Measurements from ENCODE around the gene SCN8A. TPM values are rescaled to one million over a fixed set of nuclear protein-coding genes. Genes with fewer than 3 reads are reported as not detected.
"Not testable (repeated sequence)": the region's sequence is repeated elsewhere in the genome, so short reads cannot be mapped to it uniquely, and the experiment has no call there.

SCN8A gene
- total RNA-seq (under 1 TPM; 0.26 to 0.29 TPM), polyA plus RNA-seq (ENCODE audit: insufficient read length in 6 of 6) (1 to 10 TPM; 1.3 to 3.3 (median 1.5) TPM)
- long read RNA-seq, donor 1, result 0 reads
- long read RNA-seq, donor 2, result 0 reads
- long read RNA-seq, donor 3, result 0 reads
- long read RNA-seq, donor 4, result 0 reads
- long read RNA-seq, donor 5, result 0 reads
- long read RNA-seq, donor 6, result 0 reads
- long read RNA-seq, donor 7, result 0 reads
- long read RNA-seq, donor 8, result 0 reads
- long read RNA-seq, donor 9, result 0 reads
- long read RNA-seq, donor 10, result 0 reads
- long read RNA-seq, donor 11, result 0 reads
- long read RNA-seq, donor 12, result 0 reads

DNA sequence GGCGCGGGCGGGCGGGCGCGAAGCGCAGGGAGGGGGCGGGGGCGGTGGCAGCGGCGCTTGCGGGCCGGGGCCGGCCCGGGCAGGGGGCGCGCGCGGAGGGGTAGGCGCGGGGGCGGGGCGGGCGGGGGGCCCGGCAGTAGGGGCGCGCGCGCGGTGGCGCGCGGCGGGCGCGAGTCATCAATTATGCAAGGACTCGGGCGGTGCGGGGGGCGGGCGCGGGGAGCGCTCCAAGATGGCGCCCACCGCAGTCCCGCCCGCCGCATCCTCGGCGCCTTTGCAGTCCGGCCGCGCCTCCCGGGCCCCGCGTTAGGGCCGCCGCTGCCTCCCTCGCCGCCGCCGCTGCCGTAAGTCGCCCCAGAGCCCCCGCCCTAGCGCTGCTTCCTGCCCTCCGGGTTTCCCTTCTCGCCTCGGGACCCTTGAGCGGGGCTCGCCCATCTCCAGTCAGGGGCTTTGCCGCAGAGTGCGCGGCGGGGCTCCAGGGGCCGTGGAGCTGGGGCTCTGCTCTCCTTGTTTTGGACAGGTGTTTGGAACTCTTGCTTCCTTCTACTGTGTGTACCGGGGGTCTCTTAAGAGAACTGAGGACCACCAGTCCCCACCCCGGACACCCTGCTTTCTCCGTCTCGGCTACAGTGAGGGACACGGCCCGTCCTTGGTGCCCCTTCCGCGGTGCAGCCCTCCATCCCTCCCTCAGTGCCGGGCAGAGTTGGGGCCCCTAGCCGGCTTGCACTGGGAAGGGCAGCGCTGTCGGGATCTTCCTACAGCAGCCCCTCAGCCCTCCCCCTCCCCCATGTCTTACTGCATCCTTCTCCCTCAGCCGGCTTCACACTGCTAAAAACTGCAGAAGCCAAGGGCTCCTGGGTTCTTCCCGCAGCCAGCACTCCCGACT lies at the start of gene SCN8A:
SCN8A (plus strand) TSS at position 218 of the 886 bp plus-strand sequence. CDS start 71,585 bp downstream, outside the sequence.
- intact Hi-C loops (cut with DNase I), result no loop called here
- H3K27ac ChIP-seq, result no peak within 1 kb of the TSS
- peak within 1 kb of the TSS; percentile 21 to 50 for H3K4me3 ChIP-seq
- peaks cover 44 to 86% of the 10 kb centered on the region in 2 donors for H3K27me3 ChIP-seq
- DNase-seq (peak in 2 of 4 donors; percentile 45 to 76), ATAC-seq (peak; percentile 39)
- H3K9me3 ChIP-seq, result no peaks in the 10 kb centered on the region
- TF ChIP-seq, protein P1, sequence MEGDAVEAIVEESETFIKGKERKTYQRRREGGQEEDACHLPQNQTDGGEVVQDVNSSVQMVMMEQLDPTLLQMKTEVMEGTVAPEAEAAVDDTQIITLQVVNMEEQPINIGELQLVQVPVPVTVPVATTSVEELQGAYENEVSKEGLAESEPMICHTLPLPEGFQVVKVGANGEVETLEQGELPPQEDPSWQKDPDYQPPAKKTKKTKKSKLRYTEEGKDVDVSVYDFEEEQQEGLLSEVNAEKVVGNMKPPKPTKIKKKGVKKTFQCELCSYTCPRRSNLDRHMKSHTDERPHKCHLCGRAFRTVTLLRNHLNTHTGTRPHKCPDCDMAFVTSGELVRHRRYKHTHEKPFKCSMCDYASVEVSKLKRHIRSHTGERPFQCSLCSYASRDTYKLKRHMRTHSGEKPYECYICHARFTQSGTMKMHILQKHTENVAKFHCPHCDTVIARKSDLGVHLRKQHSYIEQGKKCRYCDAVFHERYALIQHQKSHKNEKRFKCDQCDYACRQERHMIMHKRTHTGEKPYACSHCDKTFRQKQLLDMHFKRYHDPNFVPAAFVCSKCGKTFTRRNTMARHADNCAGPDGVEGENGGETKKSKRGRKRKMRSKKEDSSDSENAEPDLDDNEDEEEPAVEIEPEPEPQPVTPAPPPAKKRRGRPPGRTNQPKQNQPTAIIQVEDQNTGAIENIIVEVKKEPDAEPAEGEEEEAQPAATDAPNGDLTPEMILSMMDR (IDR thresholded peaks at IDR 0.05), result no peak
- H3K4me1 ChIP-seq, result peaks cover 0 to 13% of the 10 kb centered on the region in 2 donors
- no peaks in the 10 kb centered on the region for H3K36me3 ChIP-seq

DNA sequence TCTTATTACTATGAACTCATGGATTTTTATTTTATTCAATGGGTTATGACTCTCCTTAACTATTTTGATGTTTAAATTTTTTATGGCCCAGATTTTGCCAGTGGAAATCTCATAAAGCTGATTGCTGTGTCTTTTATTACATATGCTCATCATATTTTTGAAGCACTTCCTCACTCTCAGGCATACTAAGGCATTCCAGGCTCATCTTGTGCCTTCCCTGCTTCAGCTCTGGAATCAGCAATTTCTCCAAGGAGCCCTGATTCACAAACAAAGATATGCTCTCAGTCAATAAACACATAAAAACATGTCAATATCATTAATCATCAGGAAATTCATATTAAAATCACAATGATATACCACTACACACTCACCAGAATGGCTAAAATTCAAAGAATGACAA lies 44.9 kb upstream of the SCN8A start:
- no peak overlapping the region for H3K27ac ChIP-seq
- H3K4me1 ChIP-seq, result no peaks in the 10 kb centered on the region
- TF ChIP-seq, protein P1 (IDR thresholded peaks at IDR 0.05), result no peak
- intact Hi-C loops (cut with DNase I), result no loop called here
- H3K4me3 ChIP-seq, result no peak overlapping the region
- ATAC-seq (no peak), DNase-seq (no peak)
- peaks cover 0 to 4% of the 10 kb centered on the region in 2 donors for H3K27me3 ChIP-seq
- no peaks in the 10 kb centered on the region for H3K36me3 ChIP-seq
- H3K9me3 ChIP-seq, result no peaks in the 10 kb centered on the region

DNA sequence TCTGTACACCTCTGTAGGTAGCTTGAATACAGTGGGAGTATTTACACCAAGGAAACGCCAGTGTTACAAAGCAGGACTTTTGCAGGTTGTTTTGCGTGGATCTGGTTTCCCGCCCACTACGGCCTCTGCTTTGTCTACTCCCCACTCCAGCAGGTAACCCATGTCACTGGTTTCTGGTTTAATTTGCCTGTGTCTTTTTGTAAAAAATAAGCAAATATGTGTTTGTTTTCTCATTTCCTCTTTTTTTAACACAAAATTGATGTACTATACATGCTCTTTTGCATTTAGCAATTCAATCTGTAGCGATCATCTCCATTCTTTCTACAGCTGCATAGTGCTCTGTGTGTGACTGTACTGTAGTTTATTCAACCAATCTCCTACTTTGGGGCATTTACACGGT lies 43.4 kb upstream of the SCN8A start:
- ATAC-seq (no peak), DNase-seq (no peak)
- TF ChIP-seq, protein P1 (IDR thresholded peaks at IDR 0.05), result no peak
- intact Hi-C loops (cut with DNase I), result no loop called here
- no peaks in the 10 kb centered on the region for H3K36me3 ChIP-seq
- H3K4me1 ChIP-seq, result no peaks in the 10 kb centered on the region
- no peaks in the 10 kb centered on the region for H3K9me3 ChIP-seq
- H3K27ac ChIP-seq, result no peak overlapping the region
- peaks cover 0 to 4% of the 10 kb centered on the region in 2 donors for H3K27me3 ChIP-seq
- H3K4me3 ChIP-seq, result no peak overlapping the region

GRCh38 chr12:51548241-51548640 lies 42.8 kb upstream of the SCN8A start:
- Histone ChIP-seq H3K9me3 (no peaks in the 10 kb centered on the region), H3K36me3 (no peaks in the 10 kb centered on the region), H3K27me3 (peaks cover 0 to 4% of the 10 kb centered on the region in 2 donors), H3K27ac (no peak overlapping the region), H3K4me1 (no peaks in the 10 kb centered on the region), H3K4me3 (no peak overlapping the region)
- ATAC-seq, result no peak
- no peak for DNase-seq
- TF ChIP-seq, protein P1 (IDR thresholded peaks at IDR 0.05), result no peak
- intact Hi-C loops (cut with DNase I), result no loop called here

GRCh38 chr12:51549637-51550036 lies 41.4 kb upstream of the SCN8A start:
- TF ChIP-seq, protein P1 (IDR thresholded peaks at IDR 0.05), result no peak
- H3K27ac ChIP-seq, result no peak overlapping the region
- no peaks in the 10 kb centered on the region for H3K27me3 ChIP-seq
- H3K9me3 ChIP-seq, result no peaks in the 10 kb centered on the region
- ATAC-seq, result no peak
- no peak overlapping the region for H3K4me3 ChIP-seq
- no peak for DNase-seq
- H3K36me3 ChIP-seq, result no peaks in the 10 kb centered on the region
- intact Hi-C loops (cut with DNase I), result no loop called here
- H3K4me1 ChIP-seq, result no peaks in the 10 kb centered on the region

DNA sequence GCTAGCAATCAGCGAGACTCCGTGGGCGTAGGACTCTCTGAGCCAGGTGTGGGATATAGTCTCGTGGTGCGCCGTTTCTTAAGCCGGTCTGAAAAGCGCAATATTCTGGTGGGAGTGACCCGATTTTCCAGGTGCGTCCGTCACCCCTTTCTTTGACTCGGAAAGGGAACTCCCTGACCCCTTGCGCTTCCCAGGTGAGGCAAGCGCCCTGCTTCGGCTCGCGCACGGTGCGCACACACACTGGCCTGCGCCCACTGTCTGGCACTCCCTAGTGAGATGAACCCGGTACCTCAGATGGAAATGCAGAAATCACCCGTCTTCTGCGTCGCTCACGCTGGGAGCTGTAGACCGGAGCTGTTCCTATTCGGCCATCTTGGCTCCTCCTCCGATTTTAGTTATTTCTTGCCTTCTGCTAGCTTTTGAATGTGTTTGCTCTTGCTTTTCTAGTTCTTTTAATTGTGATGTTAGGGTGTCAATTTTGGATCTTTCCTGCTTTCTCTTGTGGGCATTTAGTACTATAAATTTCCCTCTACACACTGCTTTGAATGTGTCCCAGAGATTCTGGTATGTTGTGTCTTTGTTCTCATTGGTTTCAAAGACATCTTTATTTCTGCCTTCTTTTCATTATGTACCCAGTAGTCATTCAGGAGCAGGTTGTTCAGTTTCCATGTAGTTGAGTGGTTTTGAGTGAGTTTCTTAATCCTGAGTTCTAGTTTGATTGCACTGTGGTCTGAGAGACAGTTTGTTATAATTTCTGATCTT lies 22.6 kb upstream of the SCN8A start:
- H3K9me3 ChIP-seq; H3K36me3 ChIP-seq; intact Hi-C loops (cut with DNase I); H3K27me3 ChIP-seq; DNase-seq; H3K4me3 ChIP-seq; H3K4me1 ChIP-seq; ATAC-seq; H3K27ac ChIP-seq: not testable (repeated sequence)
